ENCODE data around the gene SFMBT2. TPM values are rescaled to one million over a fixed set of nuclear protein-coding genes. Genes with fewer than 3 reads are reported as not detected.

SFMBT2 gene
- total RNA-seq, 1 experiment from 2014 or later, result 7.4 TPM

DNA sequence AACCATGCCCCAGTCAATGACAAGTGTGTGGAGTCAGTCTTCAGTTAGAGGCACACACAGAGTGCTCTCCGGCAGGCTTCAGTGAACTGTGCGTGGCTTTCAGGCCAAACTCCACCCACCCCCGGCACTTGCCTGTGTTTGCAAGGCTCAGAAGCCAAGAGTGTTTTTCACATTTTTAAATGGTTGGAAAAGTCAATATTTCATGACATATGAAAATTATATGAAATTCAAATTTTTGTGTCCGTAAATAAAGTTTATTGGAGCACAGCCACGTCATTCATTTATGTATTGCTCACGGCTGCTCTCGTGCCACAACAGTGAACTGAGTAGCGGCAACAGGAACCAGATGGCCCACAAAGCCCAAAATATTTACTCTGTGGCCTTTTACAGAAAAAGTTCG is 104.7 kb downstream of the SFMBT2 start:
- intact Hi-C loops (cut with micrococcal nuclease), result no loop called here
- Mint-ChIP-seq H3K4me3 (ENCODE audit: unreplicated experiment) (no peak overlapping the region), H3K9me3 (ENCODE audit: unreplicated experiment) (no peaks in the 10 kb centered on the region), H3K27me3 (ENCODE audit: insufficient read depth, unreplicated experiment) (no peaks in the 10 kb centered on the region), H3K27ac (ENCODE audit: low read depth, unreplicated experiment) (no peak overlapping the region), H3K36me3 (ENCODE audit: insufficient read depth, unreplicated experiment) (peaks cover 6% of the 10 kb centered on the region), H3K4me1 (ENCODE audit: insufficient read depth, unreplicated experiment) (peaks cover 24% of the 10 kb centered on the region)
- TF ChIP-seq CTCF (IDR thresholded peaks at IDR 0.05; ENCODE audit: unreplicated experiment), result no peak
- CTCF ChIA-PET, result interaction anchor here (1.1 kb wide), 1 partner anchor 103 kb away, joined by 3 read pairs; no protein-coding TSS in a partner anchor
- BruUV-seq (replicated peaks), result no TSS peak
- no peak for DNase-seq (ENCODE audit: unreplicated experiment)
- POLR2A ChIA-PET, result no interaction called here

DNA sequence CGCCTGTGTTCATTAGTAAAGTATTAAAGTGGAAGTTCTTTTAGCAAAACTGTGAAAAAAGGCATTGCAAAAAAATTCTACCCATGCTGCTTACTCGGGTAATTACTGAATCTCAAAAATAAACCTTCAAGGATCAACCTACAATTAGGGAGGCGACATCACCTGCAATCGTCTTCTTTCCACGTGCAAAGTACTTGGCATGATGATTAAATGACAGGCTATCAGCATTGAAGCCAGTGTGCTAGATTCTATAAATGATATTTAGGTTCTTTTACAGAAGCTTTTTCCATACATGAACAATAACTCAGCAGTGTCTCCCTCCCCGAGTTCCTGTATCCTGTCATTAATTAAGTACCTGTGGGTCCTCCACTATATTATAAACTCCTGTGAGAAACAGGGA is 105.8 kb downstream of the SFMBT2 start:
- intact Hi-C loops (cut with micrococcal nuclease), result no loop called here
- Mint-ChIP-seq H3K36me3 (ENCODE audit: insufficient read depth, unreplicated experiment) (peaks cover 6% of the 10 kb centered on the region), H3K4me1 (ENCODE audit: insufficient read depth, unreplicated experiment) (peaks cover 28% of the 10 kb centered on the region), H3K27ac (ENCODE audit: low read depth, unreplicated experiment) (no peak overlapping the region), H3K9me3 (ENCODE audit: unreplicated experiment) (no peaks in the 10 kb centered on the region), H3K27me3 (ENCODE audit: insufficient read depth, unreplicated experiment) (no peaks in the 10 kb centered on the region), H3K4me3 (ENCODE audit: unreplicated experiment) (no peak overlapping the region)
- TF ChIP-seq CTCF (IDR thresholded peaks at IDR 0.05; ENCODE audit: unreplicated experiment), result no peak
- ChIA-PET CTCF (interaction anchor here (1.1 kb wide), 1 partner anchor 104 kb away, joined by 3 read pairs; no protein-coding TSS in a partner anchor), POLR2A (no interaction called here)
- no peak for DNase-seq (ENCODE audit: unreplicated experiment)
- BruUV-seq (replicated peaks), result no TSS peak

DNA sequence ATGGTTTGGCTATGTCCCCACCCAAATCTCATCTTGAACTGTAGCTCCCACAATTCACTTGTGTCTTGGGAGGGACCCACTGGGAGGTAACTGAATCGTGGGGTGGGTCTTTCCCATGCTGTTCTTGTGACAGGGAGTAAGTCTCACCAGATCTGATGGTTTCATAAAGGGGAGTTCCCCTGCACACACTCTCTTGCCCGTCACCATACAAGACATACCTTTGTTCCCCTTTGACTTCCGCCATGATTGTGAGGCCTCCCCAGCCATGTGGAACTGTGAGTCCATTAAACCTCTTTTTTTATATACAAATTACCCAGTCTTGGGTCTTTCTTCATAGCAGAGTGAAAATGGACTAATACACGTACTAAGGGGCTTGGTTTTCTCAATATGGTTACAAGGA is 106.7 kb downstream of the SFMBT2 start:
- Mint-ChIP-seq H3K36me3 (ENCODE audit: insufficient read depth, unreplicated experiment) (peaks cover 6% of the 10 kb centered on the region), H3K27me3 (ENCODE audit: insufficient read depth, unreplicated experiment) (no peaks in the 10 kb centered on the region), H3K9me3 (ENCODE audit: unreplicated experiment) (no peaks in the 10 kb centered on the region), H3K4me1 (ENCODE audit: insufficient read depth, unreplicated experiment) (peaks cover 28% of the 10 kb centered on the region), H3K4me3 (ENCODE audit: unreplicated experiment) (no peak overlapping the region), H3K27ac (ENCODE audit: low read depth, unreplicated experiment) (no peak overlapping the region)
- no peak for TF ChIP-seq CTCF (IDR thresholded peaks at IDR 0.05; ENCODE audit: unreplicated experiment)
- CTCF ChIA-PET, result interaction anchor here (0.6 kb wide), 1 partner anchor 44 kb away, joined by 3 read pairs; no protein-coding TSS in a partner anchor
- DNase-seq (ENCODE audit: unreplicated experiment), result no peak
- BruUV-seq (replicated peaks), result no TSS peak
- POLR2A ChIA-PET, result interaction anchor here (1.2 kb wide), 1 partner anchor 105 kb away, joined by 5 read pairs; no protein-coding TSS in a partner anchor
- intact Hi-C loops (cut with micrococcal nuclease), result no loop called here

DNA sequence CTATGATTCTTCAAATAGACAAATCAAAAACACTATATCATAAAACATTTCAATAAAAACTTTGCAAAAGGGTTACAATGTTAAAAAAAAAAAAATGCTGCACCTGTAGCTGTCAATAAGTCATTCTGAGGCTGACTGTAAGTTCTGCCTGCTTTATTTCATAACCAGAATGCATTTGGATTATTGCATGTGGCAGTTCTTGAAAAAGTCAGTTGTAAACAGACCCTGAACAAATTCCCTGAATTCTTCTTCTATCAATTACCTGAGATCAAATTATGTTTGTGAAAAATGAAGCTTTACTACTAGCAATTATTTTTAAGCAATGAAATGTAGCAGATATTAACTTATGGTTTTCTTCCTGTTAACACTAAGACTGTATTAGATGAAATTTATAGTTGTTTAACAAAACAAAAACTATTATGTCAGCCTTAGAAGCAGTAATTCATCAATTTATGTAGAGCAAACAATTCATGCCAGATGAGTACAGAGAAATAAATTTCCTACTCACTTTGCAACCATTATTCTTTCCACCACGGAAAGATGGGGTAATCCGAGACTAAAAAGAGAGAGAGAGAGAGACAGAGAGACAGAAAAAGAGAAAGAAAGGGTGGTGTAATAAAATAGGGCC is 107.8 kb downstream of the SFMBT2 start:
- Mint-ChIP-seq H3K9me3 (ENCODE audit: unreplicated experiment) (no peaks in the 10 kb centered on the region), H3K27me3 (ENCODE audit: insufficient read depth, unreplicated experiment) (no peaks in the 10 kb centered on the region), H3K4me1 (ENCODE audit: insufficient read depth, unreplicated experiment) (peaks cover 28% of the 10 kb centered on the region), H3K4me3 (ENCODE audit: unreplicated experiment) (no peak overlapping the region), H3K36me3 (ENCODE audit: insufficient read depth, unreplicated experiment) (peaks cover 6% of the 10 kb centered on the region), H3K27ac (ENCODE audit: low read depth, unreplicated experiment) (peak overlapping the region; percentile 80)
- no TSS peak for BruUV-seq (replicated peaks)
- CTCF ChIA-PET, result interaction anchor here (0.7 kb wide), 2 partner anchors 30 to 41 kb away, joined by 3 to 4 read pairs; no protein-coding TSS in a partner anchor
- no peak for TF ChIP-seq CTCF (IDR thresholded peaks at IDR 0.05; ENCODE audit: unreplicated experiment)
- intact Hi-C loops (cut with micrococcal nuclease), result no loop called here
- no peak for DNase-seq (ENCODE audit: unreplicated experiment)
- POLR2A ChIA-PET, result interaction anchor here (0.7 to 2.3 kb wide), 12 partner anchors 8 to 581 kb away, joined by 3 to 15 read pairs (median 6); partner anchors contain the start of gene SFMBT2
